Smooth muscle cell (in vitro differentiated cells): ENCODE data around the gene CRB1. TPM values are rescaled to one million over a fixed set of nuclear protein-coding genes. Genes with fewer than 3 reads are reported as not detected.
"Not testable (repeated sequence)": the region's sequence is repeated elsewhere in the genome, so short reads cannot be mapped to it uniquely, and the experiment has no call there.

Experiments used
- DNase-seq: peaks from one replicate; lab custom pipeline; 2025; ENCODE audit not compliant: unreplicated experiment; lab: John Stamatoyannopoulos, UW
- H2AFZ ChIP-seq: fragments of 200-600 bp; sonication (generic); 2 replicates; pipeline ENCODE4 v1.6.0; 2016; ENCODE audit warnings: antibody characterized with exemption, low read depth, mild to moderate bottlenecking
- H3F3A ChIP-seq: fragments of 200-600 bp; sonication (generic); 2 replicates; pipeline ENCODE4 v1.6.0; 2017; ENCODE audit warnings: antibody characterized with exemption, low read depth
- H3K27ac ChIP-seq: fragments of 200-600 bp; sonication (generic); 2 replicates; pipeline ENCODE4 v1.5.1; 2016; ENCODE audit warnings: low read depth, mild to moderate bottlenecking
- H3K27me3 ChIP-seq: fragments of 200-600 bp; sonication (generic); 2 replicates; pipeline ENCODE4 v1.6.1; 2016; ENCODE audit warnings: low read depth, mild to moderate bottlenecking
- H3K36me3 ChIP-seq: fragments of 200-600 bp; sonication (generic); 2 replicates; pipeline ENCODE4 v1.5.1; 2016; ENCODE audit warnings: low read depth
- H3K4me1 ChIP-seq: fragments of 200-600 bp; sonication (generic); 2 replicates; pipeline ENCODE4 v1.5.1; 2016; ENCODE audit warnings: low read depth
- H3K4me2 ChIP-seq: fragments of 200-600 bp; sonication (generic); 2 replicates; pipeline ENCODE4 v1.6.0; 2016; ENCODE audit warnings: mild to moderate bottlenecking
- H3K4me3 ChIP-seq: fragments of 200-600 bp; sonication (generic); 2 replicates; pipeline ENCODE4 v1.5.1; 2016; ENCODE audit warnings: mild to moderate bottlenecking
- H3K79me2 ChIP-seq: fragments of 200-600 bp; sonication (generic); 2 replicates; pipeline ENCODE4 v1.6.0; 2016; ENCODE audit warnings: low read depth, mild to moderate bottlenecking
- H3K9ac ChIP-seq: fragments of 200-600 bp; sonication (generic); 2 replicates; pipeline ENCODE4 v1.6.0; 2016; ENCODE audit warnings: low read depth
- H3K9me3 ChIP-seq: fragments of 200-600 bp; sonication (generic); replicated peaks from 2 replicates; pipeline ENCODE4 v1.5.1; 2016; ENCODE audit warnings: low read depth
- H4K20me1 ChIP-seq: fragments of 200-600 bp; sonication (generic); 2 replicates; pipeline ENCODE4 v1.6.0; 2016; ENCODE audit warnings: low read depth
- CTCF ChIP-seq: fragments of 200-600 bp; sonication (generic); IDR thresholded peaks from 2 replicates; pipeline ENCODE4 v1.5.1; 2017; ENCODE audit warnings: borderline replicate concordance, mild to moderate bottlenecking, antibody characterized with exemption; ENCODE audit not compliant: insufficient read depth, poor library complexity, severe bottlenecking
- WGBS: methylation state at CpG from one replicate; pipeline ENCODE4 v1.1.7; 2016; ENCODE audit warnings: low lambda C conversion rate; 5-methylcytosine and 5-hydroxymethylcytosine counted together
- polyA plus RNA-seq: library from polyadenylated mRNA; unstranded; fragments of >200 nt; fragmentation: Nextera tagmentation; extraction: Ambion mirVana; gene quantifications from 2 replicates; pipeline ENCODE4 v1.2.1, GENCODE V29; 2016
- total RNA-seq: library from RNA; depleted of rRNA; stranded (reverse); fragments of >200 nt; gene quantifications from 2 replicates; pipeline ENCODE4 v1.2.3, GENCODE V29; 2014

Gene CRB1
- total and polyA plus RNA-seq, 2 experiments from 2014 or later, result under 0.01 TPM; not detected in 1

DNA sequence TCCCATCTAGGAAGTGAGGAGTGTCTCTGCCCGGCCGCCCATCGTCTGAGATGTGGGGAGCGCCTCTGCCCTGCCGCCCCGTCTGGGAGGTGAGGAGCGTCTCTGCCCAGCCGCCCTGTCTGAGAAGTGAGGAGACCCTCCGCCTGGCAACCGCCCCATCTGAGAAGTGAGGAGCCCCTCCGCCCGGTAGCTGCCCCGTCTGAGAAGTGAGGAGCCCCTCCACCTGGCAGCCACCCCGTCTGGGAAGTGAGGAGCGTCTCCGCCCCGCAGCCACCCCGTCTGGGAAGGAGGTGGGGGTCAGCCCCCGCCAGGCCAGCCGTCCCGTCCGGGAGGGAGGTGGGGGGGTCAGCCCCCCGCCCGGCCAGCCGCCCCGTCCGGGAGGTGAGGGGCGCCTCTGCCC lies 137.6 kb downstream of the CRB1 start:
- H3K9ac ChIP-seq, H3K27me3 ChIP-seq, H3K4me1 ChIP-seq, H3K27ac ChIP-seq, H2AFZ ChIP-seq, H3K79me2 ChIP-seq, H3F3A ChIP-seq, H3K4me3 ChIP-seq, H3K4me2 ChIP-seq, H3K9me3 ChIP-seq, DNase-seq, H3K36me3 ChIP-seq, H4K20me1 ChIP-seq: not testable (repeated sequence)
- 98% methylated on average over 14 of the region's 28 CpGs for WGBS

GRCh38 chr1:197413564-197413963 lies 145.5 kb downstream of the CRB1 start:
- H3K4me1 ChIP-seq, result no peaks in the 10 kb centered on the region
- H3K36me3 ChIP-seq, result no peaks in the 10 kb centered on the region
- H3K4me3 ChIP-seq, result no peak overlapping the region
- H3K9ac ChIP-seq, result no peak overlapping the region
- no peak overlapping the region for H3K27ac ChIP-seq
- no peaks in the 10 kb centered on the region for H3F3A ChIP-seq
- H3K9me3 ChIP-seq, result no peaks in the 10 kb centered on the region
- no peaks in the 10 kb centered on the region for H4K20me1 ChIP-seq
- no peak overlapping the region for H3K4me2 ChIP-seq
- H2AFZ ChIP-seq, result no peak overlapping the region
- no peaks in the 10 kb centered on the region for H3K27me3 ChIP-seq
- no peaks in the 10 kb centered on the region for H3K79me2 ChIP-seq
- WGBS, result 88% methylated on average over 2 of the region's 2 CpGs
- no peak for TF ChIP-seq CTCF
- no peak for DNase-seq

DNA sequence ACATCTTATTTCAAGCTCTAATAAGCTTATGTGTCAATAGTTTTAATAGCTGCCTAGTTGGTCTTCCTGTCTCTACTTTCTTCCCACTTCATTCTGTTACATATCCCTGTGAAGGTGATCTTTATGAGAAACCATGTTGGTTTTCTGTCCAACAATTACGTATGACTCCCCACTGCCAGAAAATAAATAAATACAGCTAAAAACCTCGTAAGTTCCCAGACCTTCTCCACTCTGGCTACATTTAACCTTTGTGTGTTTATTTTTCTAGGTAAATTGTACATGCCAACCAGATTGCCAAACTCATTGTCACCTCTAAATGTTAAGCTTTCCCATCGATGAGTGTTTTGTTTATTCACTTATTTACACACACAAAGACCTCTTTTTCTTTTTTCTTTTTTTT lies 147.2 kb downstream of the CRB1 start:
- Histone ChIP-seq H3K9ac (no peak overlapping the region), H3K4me3 (no peak overlapping the region), H2AFZ (no peak overlapping the region), H3K4me2 (no peak overlapping the region), H3K79me2 (no peaks in the 10 kb centered on the region), H3K9me3 (no peaks in the 10 kb centered on the region), H3F3A (no peaks in the 10 kb centered on the region), H3K27ac (no peak overlapping the region), H4K20me1 (no peaks in the 10 kb centered on the region), H3K36me3 (no peaks in the 10 kb centered on the region), H3K4me1 (no peaks in the 10 kb centered on the region), H3K27me3 (no peaks in the 10 kb centered on the region)
- DNase-seq, result no peak
- WGBS, result 91% methylated on average over 3 of the region's 3 CpGs
- no peak for TF ChIP-seq CTCF

- H3K79me2 ChIP-seq, result no peaks in the 10 kb centered on the region
- H4K20me1 ChIP-seq, result no peaks in the 10 kb centered on the region
- H3F3A ChIP-seq, result no peaks in the 10 kb centered on the region
- H3K36me3 ChIP-seq, result no peaks in the 10 kb centered on the region
- no peak overlapping the region for H2AFZ ChIP-seq
- DNase-seq, result no peak
- no peaks in the 10 kb centered on the region for H3K9me3 ChIP-seq
- H3K4me3 ChIP-seq, result no peak overlapping the region
- no peaks in the 10 kb centered on the region for H3K4me1 ChIP-seq
- WGBS, result 95% methylated on average over 1 of the region's 1 CpG
- no peaks in the 10 kb centered on the region for H3K27me3 ChIP-seq
- H3K27ac ChIP-seq, result no peak overlapping the region
- TF ChIP-seq CTCF, result no peak
- no peak overlapping the region for H3K9ac ChIP-seq
- H3K4me2 ChIP-seq, result no peak overlapping the region
Observed at GRCh38 chr1:197418693-197419092, 150.6 kb downstream of the CRB1 start.
